Gastrocnemius medialis (tissue), 4 donors: ENCODE measurements around the gene LRRFIP1. TPM values are rescaled to one million over a fixed set of nuclear protein-coding genes. Genes with fewer than 3 reads are reported as not detected.

ENCODE experiments used
- ATAC-seq, 2 donors: fragments of 150-250 bp; one replicate each; pipeline ENCODE4 v1.9.1; 2016
- DNase-seq, 2 donors: peaks; one replicate each; pipeline ENCODE4 v3.0.0-alpha.2; 2019
- H3K27ac ChIP-seq, 4 donors: fragments of 200-600 bp; sonication (generic); 1 replicate in 1 of 4; 2 replicates in 3 of 4; pipeline ENCODE4 v1.5.1; 2016 to 2018; ENCODE audit warnings: mild to moderate bottlenecking in 2 of 4, moderate library complexity in 1 of 4
- H3K27me3 ChIP-seq, 3 donors: fragments of 200-600 bp; sonication (generic) in 2 of 3; 1 replicate in 1 of 3; 2 replicates in 2 of 3; pipeline versions ENCODE4 v1.5.1 to v1.6.0; 2016 to 2019; ENCODE audit warnings: mild to moderate bottlenecking in 1 of 3, moderate library complexity in 1 of 3
- H3K36me3 ChIP-seq, 2 donors: fragments of 200-600 bp; sonication (generic) in 1 of 2; one replicate each; pipeline ENCODE4 v1.5.1; 2017 to 2018
- H3K4me1 ChIP-seq, 2 donors: fragments of 200-600 bp; sonication (generic) in 1 of 2; one replicate each; pipeline ENCODE4 v1.5.1; 2016 to 2017; ENCODE audit warnings: mild to moderate bottlenecking in 2 of 2
- H3K4me3 ChIP-seq, 4 donors: fragments of 200-600 bp; sonication (generic) in 3 of 4; 1 replicate in 1 of 4; 2 replicates in 3 of 4; pipeline ENCODE4 v1.5.1; 2016 to 2019; ENCODE audit warnings: mild to moderate bottlenecking in 2 of 4
- H3K9me3 ChIP-seq, 3 donors: fragments of 200-600 bp; sonication (generic) in 2 of 3; 1 replicate in 1 of 3; 2 replicates in 2 of 3; pipeline ENCODE4 v1.5.1; 2016 to 2019
- POLR2A ChIP-seq, 2 donors: fragments of 450-650 bp; IDR thresholded peaks; one replicate each; pipeline ENCODE4 v1.6.1; 2017; ENCODE audit warnings: antibody characterized with exemption in 2 of 2, mild to moderate bottlenecking in 2 of 2, moderate library complexity in 2 of 2
- in situ Hi-C, 4 donors: fragments of 200-750 bp; cut with MboI; loops; one replicate each; pipeline versions ENCODE4 v1.15.0 to v1.8.0; 2017; ENCODE audit warnings: low sequenced_read_pairs in 4 of 4
- intact Hi-C: fragments of 100-400 bp; cut with DNase I; formaldehyde crosslinking; loops from one replicate; pipeline ENCODE4 v1.15.1; 2023; ENCODE audit warnings: low total_unique reads
- total RNA-seq, 4 donors: library from RNA; depleted of rRNA; stranded (reverse); fragments of >200 nt; gene quantifications; one replicate each; pipeline versions ENCODE4 v1.1.0 to v1.2.3, GENCODE V29; 2016
- TF ChIP-seq, protein P1 (sequence below), 5 experiments: fragments of 450-650 bp in 3 of 5; fragments of 200-600 bp in 2 of 5; sonication (generic) in 2 of 5; IDR thresholded peaks in 4 of 5; conservative IDR thresholded peaks in 1 of 5; 1 replicate in 4 of 5; 2 replicates in 1 of 5; pipeline ENCODE4 v1.5.1; 2016 to 2019; ENCODE audit warnings: antibody characterized with exemption in 5 of 5, mild to moderate bottlenecking in 3 of 5, moderate library complexity in 3 of 5

Gene LRRFIP1
- total RNA-seq, 4 donors from 2014 or later: 37.9 to 74.1 (median 54.0) TPM

DNA sequence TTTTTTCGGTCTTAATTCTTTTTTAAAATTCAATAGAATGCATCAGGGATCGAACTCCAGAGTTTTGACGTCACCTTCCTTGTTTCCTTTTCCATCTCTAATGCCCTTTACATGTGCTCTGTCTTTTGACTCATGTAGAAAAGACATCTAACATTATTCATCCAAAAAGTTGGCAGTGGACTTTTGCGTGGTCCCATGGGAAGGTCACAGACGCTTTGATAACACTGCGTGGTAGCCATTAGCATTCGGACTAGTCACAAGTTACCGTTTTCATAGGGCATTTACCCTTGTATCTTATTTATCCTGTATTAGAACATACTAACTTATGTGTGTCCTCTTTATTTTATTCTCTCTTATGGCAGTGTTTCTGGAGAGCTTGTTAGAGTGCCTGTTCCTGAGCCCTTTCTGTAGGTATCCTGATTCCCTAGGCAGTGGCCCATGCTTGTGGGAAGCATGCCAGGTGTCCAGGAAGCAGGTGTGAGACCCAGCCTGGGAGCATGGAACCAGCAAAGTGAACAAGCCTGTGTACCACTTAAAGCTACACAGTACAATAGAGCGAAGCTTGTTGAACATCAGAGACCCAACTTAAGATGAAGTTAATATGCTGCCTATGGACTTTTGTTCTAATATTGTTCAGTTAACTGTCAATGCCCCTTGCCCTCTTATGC lies 97.6 kb downstream of the LRRFIP1 start:
- ATAC-seq (no peak), DNase-seq (no peak)
- in situ Hi-C loops: no loop called here
- peak overlapping the region in 3 of 4 donors; percentile 33 to 46 (median 38) for H3K27ac ChIP-seq
- peaks cover 0 to 6% of the 10 kb centered on the region in 2 donors for H3K36me3 ChIP-seq
- no peaks in the 10 kb centered on the region for H3K27me3 ChIP-seq
- TF ChIP-seq, protein P1, sequence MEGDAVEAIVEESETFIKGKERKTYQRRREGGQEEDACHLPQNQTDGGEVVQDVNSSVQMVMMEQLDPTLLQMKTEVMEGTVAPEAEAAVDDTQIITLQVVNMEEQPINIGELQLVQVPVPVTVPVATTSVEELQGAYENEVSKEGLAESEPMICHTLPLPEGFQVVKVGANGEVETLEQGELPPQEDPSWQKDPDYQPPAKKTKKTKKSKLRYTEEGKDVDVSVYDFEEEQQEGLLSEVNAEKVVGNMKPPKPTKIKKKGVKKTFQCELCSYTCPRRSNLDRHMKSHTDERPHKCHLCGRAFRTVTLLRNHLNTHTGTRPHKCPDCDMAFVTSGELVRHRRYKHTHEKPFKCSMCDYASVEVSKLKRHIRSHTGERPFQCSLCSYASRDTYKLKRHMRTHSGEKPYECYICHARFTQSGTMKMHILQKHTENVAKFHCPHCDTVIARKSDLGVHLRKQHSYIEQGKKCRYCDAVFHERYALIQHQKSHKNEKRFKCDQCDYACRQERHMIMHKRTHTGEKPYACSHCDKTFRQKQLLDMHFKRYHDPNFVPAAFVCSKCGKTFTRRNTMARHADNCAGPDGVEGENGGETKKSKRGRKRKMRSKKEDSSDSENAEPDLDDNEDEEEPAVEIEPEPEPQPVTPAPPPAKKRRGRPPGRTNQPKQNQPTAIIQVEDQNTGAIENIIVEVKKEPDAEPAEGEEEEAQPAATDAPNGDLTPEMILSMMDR (IDR thresholded peaks at IDR 0.05 in 4 of 5, conservative IDR thresholded peaks at IDR 0.05 in 1 of 5): no peak
- TF ChIP-seq POLR2A (IDR thresholded peaks at IDR 0.05): no peak
- intact Hi-C loops: no loop called here
- no peak overlapping the region for H3K4me3 ChIP-seq
- peaks cover 66 to 75% of the 10 kb centered on the region in 2 donors for H3K4me1 ChIP-seq
- H3K9me3 ChIP-seq: no peaks in the 10 kb centered on the region

- peaks cover 65 to 74% of the 10 kb centered on the region in 2 donors for H3K4me1 ChIP-seq
- H3K27ac ChIP-seq: peak overlapping the region; percentile 32 to 46 (median 36)
- intact Hi-C loops (no loop called here), in situ Hi-C loops (no loop called here)
- ATAC-seq (peak in 1 of 2 donors; percentile 51), DNase-seq (no peak)
- no peak overlapping the region for H3K4me3 ChIP-seq
- H3K9me3 ChIP-seq: no peaks in the 10 kb centered on the region
- H3K27me3 ChIP-seq: no peaks in the 10 kb centered on the region
- peaks cover 0 to 9% of the 10 kb centered on the region in 2 donors for H3K36me3 ChIP-seq
- TF ChIP-seq POLR2A (IDR thresholded peaks at IDR 0.05): no peak
- TF ChIP-seq, protein P1 (IDR thresholded peaks at IDR 0.05 in 4 of 5, conservative IDR thresholded peaks at IDR 0.05 in 1 of 5): no peak
Observed at GRCh38 chr2:237725661-237726060, 98.3 kb downstream of the LRRFIP1 start.

DNA sequence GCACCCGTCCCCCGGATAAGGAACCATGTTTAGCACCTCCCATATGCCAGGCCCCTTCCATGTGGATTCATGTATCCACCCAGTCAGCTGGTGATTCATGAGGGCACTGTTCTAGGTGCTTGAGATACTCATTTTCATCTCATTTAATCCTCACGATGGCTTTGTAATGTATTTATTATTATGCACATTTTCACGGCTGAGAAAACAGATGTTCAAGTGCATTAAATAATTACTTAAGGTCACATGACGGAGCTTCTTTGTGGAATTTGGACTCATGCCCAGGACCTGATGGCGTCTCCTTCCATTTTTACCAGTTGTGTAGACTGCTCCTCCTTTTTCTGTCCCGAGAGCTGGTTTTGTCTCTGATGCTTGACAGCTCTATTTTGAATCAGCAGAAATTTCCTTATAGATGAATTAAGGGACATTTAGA lies 99.0 kb downstream of the LRRFIP1 start:
- Histone ChIP-seq H3K4me3 (no peak overlapping the region), H3K36me3 (peaks cover 0 to 9% of the 10 kb centered on the region in 2 donors), H3K27ac (peak overlapping the region; percentile 32 to 46 (median 36)), H3K27me3 (no peaks in the 10 kb centered on the region), H3K4me1 (peaks cover 65 to 74% of the 10 kb centered on the region in 2 donors), H3K9me3 (no peaks in the 10 kb centered on the region)
- TF ChIP-seq, protein P1 (IDR thresholded peaks at IDR 0.05 in 4 of 5, conservative IDR thresholded peaks at IDR 0.05 in 1 of 5): no peak
- no peak for TF ChIP-seq POLR2A (IDR thresholded peaks at IDR 0.05)
- DNase-seq: no peak
- no peak for ATAC-seq
- in situ Hi-C loops: no loop called here
- intact Hi-C loops: no loop called here

- H3K4me1 ChIP-seq: peaks cover 65 to 74% of the 10 kb centered on the region in 2 donors
- no peak for TF ChIP-seq POLR2A (IDR thresholded peaks at IDR 0.05)
- TF ChIP-seq, protein P1 (IDR thresholded peaks at IDR 0.05 in 4 of 5, conservative IDR thresholded peaks at IDR 0.05 in 1 of 5): no peak
- no peaks in the 10 kb centered on the region for H3K27me3 ChIP-seq
- in situ Hi-C loops (no loop called here), intact Hi-C loops (no loop called here)
- DNase-seq (no peak), ATAC-seq (no peak)
- H3K36me3 ChIP-seq: peaks cover 0 to 9% of the 10 kb centered on the region in 2 donors
- peak overlapping the region in 3 of 4 donors; percentile 21 to 38 (median 22) for H3K27ac ChIP-seq
- no peaks in the 10 kb centered on the region for H3K9me3 ChIP-seq
- H3K4me3 ChIP-seq: no peak overlapping the region
Observed at GRCh38 chr2:237727363-237727762, 100.0 kb downstream of the LRRFIP1 start.
